Loucy (cell line): ENCODE measurements around the gene RHCG.

Experiments
- H2AFZ ChIP-seq: fragments of 200-600 bp; sonication (generic); 2 replicates; pipeline ENCODE4 v1.6.0; 2016; ENCODE audit warnings: antibody characterized with exemption, mild to moderate bottlenecking, low read length, moderate library complexity
- H3F3A ChIP-seq: fragments of 200-600 bp; 2 replicates; pipeline ENCODE4 v1.6.0; 2016; ENCODE audit warnings: antibody characterized with exemption, low read depth, mild to moderate bottlenecking
- H3K27me3 ChIP-seq: fragments of 200-600 bp; sonication (generic); 2 replicates; pipeline ENCODE4 v1.6.1; 2014; ENCODE audit warnings: low read length, mild to moderate bottlenecking; ENCODE audit not compliant: insufficient read depth, poor library complexity, severe bottlenecking
- H3K36me3 ChIP-seq: fragments of 200-600 bp; sonication (generic); 2 replicates; pipeline ENCODE4 v1.6.1; 2016; ENCODE audit warnings: low read length; ENCODE audit not compliant: insufficient read depth
- H3K4me1 ChIP-seq: fragments of 200-600 bp; sonication (generic); 2 replicates; pipeline ENCODE4 v1.5.1; 2014; ENCODE audit warnings: low read length, mild to moderate bottlenecking; ENCODE audit not compliant: insufficient read depth, poor library complexity, severe bottlenecking
- H3K4me2 ChIP-seq: fragments of 200-600 bp; sonication (generic); 2 replicates; pipeline ENCODE4 v1.6.0; 2014; ENCODE audit warnings: antibody characterized with exemption, low read length, low read depth, mild to moderate bottlenecking; ENCODE audit not compliant: poor library complexity, severe bottlenecking
- H3K4me3 ChIP-seq: fragments of 200-600 bp; sonication (generic); 2 replicates; pipeline ENCODE4 v1.5.1; 2014; ENCODE audit warnings: low read length, mild to moderate bottlenecking, mixed read lengths; ENCODE audit not compliant: poor library complexity, severe bottlenecking
- H3K79me2 ChIP-seq: fragments of 200-600 bp; sonication (generic); 2 replicates; pipeline ENCODE4 v1.6.1; 2014; ENCODE audit warnings: low read length; ENCODE audit not compliant: insufficient read depth
- H3K9ac ChIP-seq: fragments of 200-600 bp; sonication (generic); 2 replicates; pipeline ENCODE4 v1.6.0; 2014; ENCODE audit warnings: mild to moderate bottlenecking, low read depth, low read length, moderate library complexity; ENCODE audit not compliant: poor library complexity, severe bottlenecking
- H3K9me2 ChIP-seq: fragments of 200-600 bp; sonication (generic); replicated peaks from 2 replicates; pipeline ENCODE4 v1.6.1; 2016; ENCODE audit warnings: low read depth, low read length, mixed read lengths
- H3K9me3 ChIP-seq: fragments of 200-600 bp; sonication (generic); 2 replicates; pipeline ENCODE4 v1.6.1; 2014; ENCODE audit warnings: mild to moderate bottlenecking, antibody characterized with exemption, low read length, low read depth; ENCODE audit not compliant: insufficient read depth
- H4K20me1 ChIP-seq: fragments of 200-600 bp; sonication (generic); 2 replicates; pipeline ENCODE4 v1.6.0; 2014; ENCODE audit warnings: antibody characterized with exemption, low read length, mild to moderate bottlenecking; ENCODE audit not compliant: insufficient read depth, poor library complexity, severe bottlenecking
- CTCF ChIP-seq: fragments of 200-600 bp; sonication (generic); conservative IDR thresholded peaks from 2 replicates; pipeline ENCODE4 v1.5.1; 2014; ENCODE audit warnings: mild to moderate bottlenecking, antibody characterized with exemption, low read length
- EZH2phosphoT487 ChIP-seq: fragments of 200-600 bp; IDR thresholded peaks from 2 replicates; pipeline ENCODE4 v1.6.1; 2018; ENCODE audit warnings: antibody characterized with exemption, mild to moderate bottlenecking, moderate library complexity, borderline replicate concordance

Gene RHCG

GRCh38 chr15:89539027-89539426 lies 42.6 kb upstream of the RHCG start:
- Histone ChIP-seq H3K79me2 (no peaks in the 10 kb centered on the region), H3F3A (no peaks in the 10 kb centered on the region), H3K9me3 (peaks cover 8% of the 10 kb centered on the region; the same call in 1 of the 2 replicates), H3K4me1 (no peaks in the 10 kb centered on the region), H3K27me3 (no peaks in the 10 kb centered on the region), H3K4me2 (no peak overlapping the region), H3K36me3 (no peaks in the 10 kb centered on the region), H3K9me2 (no peaks in the 10 kb centered on the region), H2AFZ (no peak overlapping the region), H3K9ac (no peak overlapping the region), H3K4me3 (no peak overlapping the region), H4K20me1 (no peaks in the 10 kb centered on the region)
- TF ChIP-seq EZH2phosphoT487 (no peak), CTCF (no peak)

- Histone ChIP-seq H3K9me2 (no peaks in the 10 kb centered on the region), H4K20me1 (no peaks in the 10 kb centered on the region), H3K36me3 (no peaks in the 10 kb centered on the region), H3K4me2 (no peak overlapping the region), H2AFZ (no peak overlapping the region), H3K9ac (no peak overlapping the region), H3K79me2 (no peaks in the 10 kb centered on the region), H3K27me3 (no peaks in the 10 kb centered on the region), H3F3A (no peaks in the 10 kb centered on the region), H3K9me3 (peaks cover 10% of the 10 kb centered on the region; the same call in 1 of the 2 replicates), H3K4me3 (no peak overlapping the region), H3K4me1 (no peaks in the 10 kb centered on the region)
- no peak for TF ChIP-seq CTCF
- no peak for TF ChIP-seq EZH2phosphoT487
Measured at GRCh38 chr15:89533861-89534544, 37.6 kb upstream of the RHCG start.

- H3K9me2 ChIP-seq = no peaks in the 10 kb centered on the region
- H3K4me3 ChIP-seq = no peak overlapping the region
- H4K20me1 ChIP-seq = no peaks in the 10 kb centered on the region
- peaks cover 2% of the 10 kb centered on the region; the same call in 1 of the 2 replicates for H3K9me3 ChIP-seq
- no peak overlapping the region for H3K4me2 ChIP-seq
- H3K9ac ChIP-seq = no peak overlapping the region
- no peaks in the 10 kb centered on the region for H3F3A ChIP-seq
- TF ChIP-seq EZH2phosphoT487 (no peak), CTCF (no peak)
- no peaks in the 10 kb centered on the region for H3K36me3 ChIP-seq
- H2AFZ ChIP-seq = peak overlapping the region; percentile 59; the same call in 1 of the 2 replicates
- no peaks in the 10 kb centered on the region for H3K27me3 ChIP-seq
- no peaks in the 10 kb centered on the region for H3K79me2 ChIP-seq
- no peaks in the 10 kb centered on the region for H3K4me1 ChIP-seq
Measured at GRCh38 chr15:89531796-89532537, 35.6 kb upstream of the RHCG start.
